HG03025 (cell line): ENCODE data around the gene CSF2RB.

Source experiments
- ATAC-seq: cut with Tn5 transposase; IDR thresholded peaks from one replicate; pipeline ENCODE4 v1.9.1; 2021; ENCODE audit warnings: mild to moderate bottlenecking, moderate library complexity; ENCODE audit not compliant: unreplicated experiment, low FRiP score

CSF2RB gene

GRCh38 chr22:36887162-36887561 is 26.3 kb upstream of the CSF2RB start:
- ATAC-seq = no peak

DNA sequence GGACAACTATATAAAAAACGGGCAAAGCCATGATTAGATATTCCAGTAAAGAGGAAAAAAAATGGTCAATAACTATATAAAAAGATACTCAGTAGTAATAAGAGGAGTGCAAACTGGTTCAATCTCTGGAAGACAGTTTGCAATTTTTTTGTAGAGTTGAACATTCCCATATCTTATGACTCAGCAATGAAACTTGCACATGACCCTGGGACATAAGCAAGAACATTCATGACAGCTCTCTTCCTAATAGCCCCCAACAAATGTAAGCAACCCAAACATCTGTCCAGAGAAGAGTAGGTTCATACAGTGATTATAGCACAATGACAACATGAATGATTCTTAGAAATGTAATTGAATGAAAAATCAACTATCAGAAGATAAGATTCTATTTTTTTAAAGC is 21.8 kb upstream of the CSF2RB start:
- no peak for ATAC-seq

GRCh38 chr22:36892292-36892691 is 21.1 kb upstream of the CSF2RB start:
- no peak for ATAC-seq

DNA sequence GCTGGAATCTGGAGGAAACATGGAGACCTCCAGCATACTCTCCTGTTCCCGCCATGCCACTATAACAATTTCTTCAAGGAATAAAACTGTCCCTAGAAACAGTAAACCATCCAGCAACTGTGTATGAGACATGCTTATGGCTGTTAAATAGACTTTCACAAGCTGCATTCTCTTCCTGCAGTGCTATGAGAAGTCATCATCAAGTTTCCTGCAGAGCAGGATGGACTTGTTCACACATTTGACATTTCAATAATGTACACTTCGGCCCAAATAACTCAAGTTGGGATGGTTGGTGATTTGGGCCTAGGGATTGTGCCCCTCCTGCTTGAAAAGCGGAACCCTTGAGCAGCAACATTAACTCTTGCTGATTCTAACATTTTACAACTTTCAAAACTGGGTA is 20.2 kb upstream of the CSF2RB start:
- no peak for ATAC-seq

GRCh38 chr22:36894266-36894665 is 19.2 kb upstream of the CSF2RB start:
- no peak for ATAC-seq

DNA sequence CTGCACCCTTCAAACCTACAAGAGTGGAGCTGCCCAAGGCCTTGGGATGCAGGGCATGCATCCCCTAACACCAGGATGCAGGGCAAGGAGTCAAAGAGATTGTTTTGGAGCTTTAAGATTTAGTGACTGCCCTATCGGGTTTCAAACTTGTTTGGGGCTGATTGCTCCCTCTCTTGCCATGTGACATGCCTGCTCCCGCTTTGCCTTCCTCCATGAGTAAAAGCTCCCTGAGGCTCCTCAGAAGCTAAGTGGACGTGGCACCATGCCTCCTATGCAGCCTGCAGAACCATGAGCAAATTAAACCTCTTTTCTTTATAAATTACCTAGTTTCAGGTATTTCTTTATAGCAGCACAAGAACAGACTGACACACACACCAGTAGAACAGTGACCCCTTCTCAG is 15.8 kb upstream of the CSF2RB start:
- no peak for ATAC-seq

GRCh38 chr22:36898690-36899089 is 14.7 kb upstream of the CSF2RB start:
- ATAC-seq = no peak

- no peak for ATAC-seq
These were observed 13.9 kb upstream of the CSF2RB start for GRCh38 chr22:36899498-36899897.

DNA sequence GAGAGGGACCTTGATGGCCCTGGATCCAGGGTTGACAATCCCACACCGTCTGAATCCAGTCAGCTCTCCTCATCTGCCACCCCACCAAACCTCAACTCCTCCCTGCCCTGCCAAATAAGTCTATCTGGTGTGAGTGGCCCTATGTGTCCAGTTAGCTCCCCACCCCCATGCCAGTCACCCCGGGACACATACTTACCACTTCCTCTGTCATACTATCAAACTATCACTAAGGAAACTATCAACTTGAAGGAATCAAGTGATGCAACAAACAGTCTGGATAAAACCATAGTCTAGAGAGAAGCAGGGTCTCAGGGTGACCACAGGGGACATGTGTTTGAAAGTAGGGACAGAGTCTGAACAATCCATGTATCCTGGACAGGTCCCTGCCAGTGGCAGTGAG is 13.2 kb upstream of the CSF2RB start:
- no peak for ATAC-seq

- no peak for ATAC-seq
These were observed 12.5 kb upstream of the CSF2RB start for GRCh38 chr22:36900880-36901279.

DNA sequence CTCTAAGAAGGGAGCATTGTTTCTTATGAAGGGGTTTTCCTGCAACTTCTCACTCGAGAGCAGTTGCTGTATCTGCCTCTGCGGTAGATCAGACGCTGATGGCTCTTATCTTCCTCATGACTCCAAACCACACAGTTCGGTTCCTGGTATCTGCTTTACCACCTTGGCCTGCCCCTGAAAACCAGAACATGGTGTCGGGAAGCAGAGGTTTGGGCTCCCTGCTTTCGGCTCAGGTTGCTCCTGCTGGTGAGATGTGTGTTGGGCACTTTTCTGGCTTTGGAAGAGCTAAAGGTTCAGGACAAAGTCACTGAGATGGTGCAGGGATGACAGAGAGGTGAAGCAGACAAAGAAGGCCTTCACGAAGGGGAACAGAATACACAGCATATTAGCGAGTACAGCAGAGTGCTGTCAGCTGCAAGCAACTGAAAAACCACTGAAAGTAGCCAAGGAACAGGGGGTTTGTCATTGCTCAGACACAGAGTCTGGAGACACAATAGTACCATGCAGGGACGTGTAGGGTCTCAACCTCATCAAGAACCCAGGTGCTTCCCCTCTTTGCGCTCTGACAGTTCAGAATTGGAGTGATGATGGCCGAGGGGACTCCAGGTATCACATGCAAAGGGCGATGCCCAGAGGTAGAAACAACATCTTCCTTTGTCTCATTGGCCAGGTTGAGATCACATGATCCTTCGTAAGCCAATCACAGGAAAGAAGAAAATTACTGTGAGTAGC is 11.9 kb upstream of the CSF2RB start:
- peak; percentile 54 for ATAC-seq

DNA sequence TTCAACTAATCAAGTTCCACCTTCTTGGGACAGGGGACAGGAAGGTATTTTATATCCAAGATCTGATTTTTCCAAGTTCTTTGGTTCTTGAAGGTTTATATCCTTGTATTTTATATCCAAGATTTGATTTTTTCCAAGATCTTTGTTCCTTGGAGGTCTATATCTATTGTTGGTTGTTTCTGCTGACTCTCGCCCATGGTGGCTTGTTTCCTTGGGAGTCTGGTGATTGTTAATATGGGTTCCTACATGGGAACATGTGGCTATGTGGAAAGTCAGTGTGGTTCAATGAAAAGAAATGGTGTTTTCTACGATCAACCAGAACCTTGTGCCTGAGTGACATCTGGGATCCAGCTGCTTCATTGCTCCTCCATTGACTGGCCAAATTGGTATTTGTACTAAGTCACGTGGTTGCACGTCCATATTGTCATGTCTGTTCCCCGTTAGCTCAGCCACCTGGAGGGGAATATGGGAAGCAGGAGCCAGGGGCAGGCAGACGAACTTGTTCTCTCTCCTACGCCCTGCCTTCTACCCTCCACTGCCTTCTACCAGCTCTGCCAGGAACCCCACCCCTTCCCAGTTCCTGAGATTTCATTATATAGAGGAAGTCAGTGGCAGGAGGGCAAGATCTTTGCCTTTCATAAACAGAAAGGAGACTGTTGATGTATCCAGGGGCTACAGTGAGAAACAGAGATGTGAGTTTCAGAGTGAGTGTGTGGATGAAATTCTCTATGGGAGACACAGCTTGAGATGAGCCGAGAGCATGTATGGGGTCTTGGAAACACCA is 11.1 kb upstream of the CSF2RB start:
- ATAC-seq = no peak

- ATAC-seq = no peak
These were observed 9.1 kb upstream of the CSF2RB start for GRCh38 chr22:36904260-36904880.

GRCh38 chr22:36907253-36908195 is 5.9 kb upstream of the CSF2RB start:
- no peak for ATAC-seq

DNA sequence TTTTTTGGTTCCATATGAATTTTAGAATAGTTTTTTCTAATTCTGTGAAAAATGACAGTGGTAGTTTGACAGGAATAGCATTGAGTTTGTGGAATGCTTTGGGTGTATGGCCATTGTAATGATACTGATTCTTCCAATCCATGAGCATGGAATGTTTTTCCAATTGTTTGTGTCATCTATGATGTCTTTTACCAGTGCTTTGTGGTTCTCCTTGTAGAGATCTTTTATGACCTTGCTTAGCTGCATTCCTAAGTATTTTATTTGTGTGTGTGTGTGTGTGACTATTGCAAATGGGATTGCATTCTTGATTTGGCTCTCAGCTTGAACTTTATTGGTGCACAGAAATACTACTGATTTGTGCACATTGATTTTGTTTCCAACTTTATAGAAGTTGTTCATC is 3.0 kb upstream of the CSF2RB start:
- ATAC-seq = no peak

DNA sequence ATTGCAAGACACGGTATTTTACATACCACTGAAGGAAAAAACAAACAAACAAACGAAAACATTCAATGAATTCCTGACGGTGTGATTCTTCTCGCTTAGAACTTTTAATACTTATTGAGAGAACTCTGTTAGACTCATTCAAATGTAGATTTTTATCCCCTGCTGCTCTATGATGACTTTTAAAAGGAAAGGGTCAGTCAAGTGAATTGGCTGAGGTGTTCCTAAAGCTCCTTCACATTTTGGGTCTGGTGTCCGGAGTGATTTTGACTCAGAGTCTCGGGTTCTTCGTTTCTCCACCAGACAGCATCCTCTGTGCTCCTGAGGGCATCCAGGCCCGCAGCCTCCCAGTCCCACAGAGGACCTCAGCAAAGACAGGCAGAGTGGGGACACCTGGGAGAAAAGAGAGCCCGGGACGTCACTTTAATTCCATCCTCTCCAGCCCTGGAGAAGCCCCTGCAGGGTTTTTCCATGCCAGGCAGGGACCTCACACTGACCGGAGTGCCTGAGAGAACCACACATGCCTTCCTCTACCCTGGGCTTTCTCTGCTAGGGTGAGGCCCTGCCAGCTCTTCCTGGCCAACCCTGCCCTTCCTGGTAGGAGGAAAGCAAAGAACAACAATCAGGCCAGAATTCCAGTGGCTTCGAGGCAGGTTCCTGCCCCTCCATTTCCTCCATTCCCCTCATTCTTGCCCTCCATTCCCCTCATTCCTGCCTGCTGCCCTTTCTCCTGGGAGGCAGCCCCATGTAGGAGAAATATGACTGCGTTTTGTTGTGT is 1.4 kb upstream of the CSF2RB start:
- ATAC-seq = no peak

GRCh38 chr22:36912694-36913426 is 568 bp upstream of the CSF2RB start:
- ATAC-seq = no peak

DNA sequence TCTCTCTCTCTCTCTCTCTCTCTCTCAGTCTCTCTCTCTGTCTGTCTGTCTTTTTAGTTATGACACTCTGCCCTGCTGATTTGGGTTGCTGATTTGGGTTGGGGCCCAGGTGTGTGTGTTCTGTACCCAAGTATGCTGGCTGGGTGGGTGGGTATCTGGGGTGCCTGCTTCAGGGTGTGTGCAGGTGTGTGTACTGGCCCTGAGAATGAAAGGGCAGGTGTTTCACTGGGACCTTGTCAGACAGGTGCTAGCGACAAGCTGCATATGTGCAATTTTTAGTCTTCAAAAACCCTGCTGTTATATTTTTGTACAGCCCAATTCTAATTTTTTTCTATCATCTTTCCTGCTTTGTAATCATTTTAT is 943 bp downstream of the CSF2RB start:
- no peak for ATAC-seq

- no peak for ATAC-seq
These were observed 2.6 kb downstream of the CSF2RB start for GRCh38 chr22:36916034-36916433.
